Endothelial cell of umbilical vein (primary cell): ENCODE results near the gene DPYD.

Source experiments
- CTCF ChIP-seq, 2 donors: IDR thresholded peaks; 1 replicate in 1 of 2; 2 replicates in 1 of 2; pipeline ENCODE4 v1.5.1; 2011; ENCODE audit warnings: low read length in 2 of 2, mild to moderate bottlenecking in 2 of 2, moderate library complexity in 2 of 2, control low read depth in 1 of 2, inconsistent platforms in 1 of 2, low read depth in 1 of 2; ENCODE audit not compliant: insufficient read depth in 1 of 2; ENCODE audit errors: extremely low read depth in 1 of 2
- EZH2 ChIP-seq: IDR thresholded peaks from 2 replicates; pipeline ENCODE4 v1.6.1; 2012; ENCODE audit warnings: borderline replicate concordance, low read depth, mild to moderate bottlenecking, moderate library complexity, low read length, inconsistent platforms; ENCODE audit not compliant: severe bottlenecking
- GATA2 ChIP-seq: IDR thresholded peaks from 2 replicates; pipeline ENCODE4 v1.7.0; 2011; ENCODE audit warnings: low read depth, mild to moderate bottlenecking, moderate library complexity, mixed read lengths, low read length; ENCODE audit not compliant: insufficient read length, insufficient read depth
- JUN ChIP-seq: IDR thresholded peaks from 2 replicates; pipeline ENCODE4 v1.6.1; 2011; ENCODE audit warnings: borderline replicate concordance, low read depth; ENCODE audit not compliant: insufficient read length, insufficient read depth
- MAX ChIP-seq: IDR thresholded peaks from 2 replicates; pipeline ENCODE4 v1.6.1; 2011; ENCODE audit not compliant: insufficient read depth, insufficient read length
- MYC ChIP-seq: IDR thresholded peaks from one replicate; pipeline ENCODE4 v1.6.1; 2011; ENCODE audit warnings: mild to moderate bottlenecking, low read depth, low read length
- POLR2A ChIP-seq: IDR thresholded peaks from 2 replicates; pipeline ENCODE4 v1.6.1; 2012; ENCODE audit warnings: low read depth, mild to moderate bottlenecking, control low read depth, low read length
- POLR2AphosphoS5 ChIP-seq: IDR thresholded peaks from 2 replicates; pipeline ENCODE4 v1.6.1; 2012; ENCODE audit warnings: low read depth, mild to moderate bottlenecking, control low read depth, low read length, moderate library complexity; ENCODE audit not compliant: insufficient read depth

- no peak for TF ChIP-seq CTCF (IDR thresholded peaks at IDR 0.05; ENCODE audit: extremely low read depth in 1 of 2, insufficient read depth in 1 of 2, low read depth in 1 of 2, low read length in 2 of 2)
- no peak for TF ChIP-seq GATA2
- no peak for TF ChIP-seq MAX
- TF ChIP-seq POLR2A = no peak
- TF ChIP-seq EZH2 = no peak
- TF ChIP-seq POLR2AphosphoS5 = no peak
- no peak for TF ChIP-seq JUN
- no peak for TF ChIP-seq MYC
These were observed 638.9 kb downstream of the DPYD start for GRCh38 chr1:97281962-97282361.
